ENCODE measurements around the gene RESP18. TPM values are rescaled to one million over a fixed set of nuclear protein-coding genes. Genes with fewer than 3 reads are reported as not detected.

RESP18 gene
- not detected for total RNA-seq
- long read RNA-seq = 0 reads

- DNase-seq (no peak), ATAC-seq (no peak)
- intact Hi-C loops (cut with micrococcal nuclease) = no loop called here
These were observed at the start of gene RESP18 for GRCh38 chr2:219332542-219332941. Gene RESP18 (minus strand): TSS chr2:219332744.

DNA sequence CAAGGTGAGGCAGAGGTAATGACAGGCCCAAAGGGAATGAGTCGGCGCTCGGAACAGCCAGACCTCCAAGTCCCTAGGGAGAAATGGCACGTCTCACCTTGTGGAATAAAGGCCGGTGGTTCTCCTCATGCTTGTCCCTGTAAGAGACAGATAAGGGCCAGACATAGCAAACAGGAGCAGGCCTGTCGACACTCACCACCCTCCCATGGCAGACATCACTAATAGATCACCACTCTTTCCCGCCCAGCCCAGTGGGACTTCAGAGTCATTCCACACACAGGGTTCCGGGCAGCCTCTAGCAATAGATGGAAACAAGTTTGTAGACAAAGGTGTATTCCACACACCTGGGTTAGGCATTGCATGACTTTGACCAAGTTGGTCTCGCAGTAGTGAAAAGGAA lies 48.9 kb upstream of the RESP18 start:
- intact Hi-C loops (cut with micrococcal nuclease) = no loop called here
- ATAC-seq (no peak), DNase-seq (no peak)

- intact Hi-C loops (cut with micrococcal nuclease) = no loop called here
- ATAC-seq (no peak), DNase-seq (no peak)
These were observed 48.4 kb upstream of the RESP18 start for GRCh38 chr2:219380926-219381325.

GRCh38 chr2:219378163-219378851 lies 45.8 kb upstream of the RESP18 start:
- intact Hi-C loops (cut with micrococcal nuclease) = no loop called here
- ATAC-seq = peak; percentile 56
- no peak for DNase-seq

DNA sequence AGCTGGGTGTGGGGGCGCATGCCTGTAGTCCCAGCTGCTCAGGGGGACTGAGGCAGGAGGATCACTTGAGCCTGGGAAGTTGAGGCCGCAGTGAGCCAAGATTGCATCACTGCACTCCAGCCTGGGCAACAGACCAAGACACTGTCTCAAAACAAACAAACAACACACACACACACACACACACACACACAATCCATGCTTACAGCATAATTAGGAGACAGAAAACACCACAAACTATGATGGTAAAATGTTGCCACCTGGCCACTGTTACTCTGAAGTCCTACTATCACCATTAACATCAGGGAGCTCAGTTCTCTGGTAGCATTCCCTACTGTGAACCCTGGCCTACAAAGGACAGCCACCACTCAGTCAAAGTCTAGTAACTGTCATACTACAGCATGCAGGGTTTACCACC lies 36.9 kb upstream of the RESP18 start:
- intact Hi-C loops (cut with micrococcal nuclease) = no loop called here
- DNase-seq = peak; percentile 61

GRCh38 chr2:219368690-219369191 lies 36.2 kb upstream of the RESP18 start:
- no peak for DNase-seq
- intact Hi-C loops (cut with micrococcal nuclease) = no loop called here
- peak; percentile 92 for ATAC-seq

More for the DNA sequence above, 36.9 kb upstream of the RESP18 start:
- peak; percentile 81 for ATAC-seq

DNA sequence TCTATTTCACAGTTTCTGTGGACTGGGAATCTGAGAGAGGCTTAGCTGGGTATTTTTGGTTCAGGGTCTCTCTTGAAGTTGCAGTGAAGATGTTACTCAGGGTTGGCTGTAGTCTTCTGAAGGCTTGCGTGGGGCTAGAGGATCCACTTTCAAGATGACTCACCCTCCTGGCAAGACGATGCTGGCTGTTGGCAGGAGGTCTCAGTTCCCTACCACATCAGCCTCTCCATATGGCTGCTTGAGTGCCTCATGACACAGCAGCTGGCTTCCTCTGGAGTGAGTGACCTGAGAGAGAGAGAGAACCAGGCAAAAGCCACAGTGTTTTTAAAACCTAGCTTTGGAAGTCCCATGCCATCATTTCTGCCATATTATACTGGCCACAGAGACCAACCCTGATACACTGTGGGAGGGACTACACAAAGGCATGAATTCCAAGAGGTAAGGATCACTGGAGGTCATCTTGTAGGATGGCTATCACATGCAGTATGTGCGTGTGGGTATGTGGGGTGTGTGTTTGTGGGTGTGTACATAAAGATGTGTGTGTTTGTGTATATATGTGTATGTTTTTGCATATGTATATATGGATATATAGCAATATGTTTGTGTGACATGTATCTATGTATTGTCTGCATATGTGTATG lies 30.1 kb upstream of the RESP18 start:
- ATAC-seq (peak; percentile 86), DNase-seq (peak; percentile 64)
- intact Hi-C loops (cut with micrococcal nuclease) = no loop called here

DNA sequence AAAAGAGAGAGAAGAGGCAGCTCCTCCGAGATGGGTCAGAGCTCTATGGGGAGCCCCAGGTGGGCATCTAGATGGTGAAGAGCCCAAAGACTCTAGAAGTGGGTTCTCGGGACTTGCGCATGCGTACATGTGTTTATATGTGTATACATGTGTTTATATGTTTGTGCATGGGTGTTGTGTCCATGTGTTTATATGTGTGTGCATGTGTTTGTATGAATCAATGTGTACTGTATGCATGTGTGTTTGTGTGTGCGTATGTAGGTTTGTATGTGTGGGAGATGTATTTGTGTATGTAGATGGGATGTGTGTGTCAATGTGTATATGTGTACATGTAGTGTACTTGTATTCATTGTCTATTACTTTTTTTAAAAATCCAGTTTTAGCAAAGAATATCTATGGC lies 29.5 kb upstream of the RESP18 start:
- intact Hi-C loops (cut with micrococcal nuclease) = no loop called here
- DNase-seq = no peak
- no peak for ATAC-seq

DNA sequence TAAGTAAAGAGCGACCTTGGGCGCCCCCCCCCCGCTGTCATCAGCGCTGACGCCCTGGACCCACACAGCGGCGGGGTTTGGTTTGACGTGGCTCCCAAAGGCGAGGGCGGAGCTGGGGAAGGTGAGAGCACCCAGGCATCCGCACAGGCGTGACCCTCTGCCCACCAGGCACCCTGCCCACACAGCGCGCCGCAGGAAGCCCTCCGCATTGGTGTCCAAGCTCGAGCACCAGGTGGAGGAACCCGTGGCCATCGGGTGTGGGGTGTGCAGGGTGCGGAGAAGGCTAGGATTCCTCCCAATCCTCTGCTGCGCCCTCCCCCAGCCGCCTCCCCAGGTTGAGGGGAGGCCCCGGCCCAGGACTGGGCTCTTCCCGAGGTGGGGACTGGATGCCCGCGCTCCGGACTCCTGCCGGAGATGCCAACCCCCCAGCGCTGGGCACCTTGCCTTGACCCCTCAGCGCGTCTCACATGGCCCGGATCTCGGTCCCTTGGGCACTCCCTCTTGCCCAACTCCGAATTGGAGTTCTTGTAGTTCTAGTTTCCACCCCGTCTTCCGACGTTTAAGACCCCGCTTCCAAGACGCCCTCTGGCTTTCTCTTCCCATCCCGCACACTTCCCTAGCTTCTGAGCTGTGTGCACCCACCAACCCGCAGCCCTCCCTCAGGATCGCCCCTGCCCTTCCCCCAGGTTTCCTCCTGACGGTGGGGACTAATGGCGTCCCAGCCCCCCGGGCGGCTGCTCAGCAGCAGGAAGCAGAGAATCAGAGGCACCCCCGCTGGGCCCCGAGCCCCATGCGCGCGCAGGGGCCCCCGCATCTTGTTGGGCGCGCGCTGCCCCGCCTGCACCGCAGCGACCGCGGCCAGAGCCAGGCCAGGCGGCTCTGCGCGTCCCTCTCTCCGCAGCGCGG lies 25.9 kb upstream of the RESP18 start:
- DNase-seq (no peak), ATAC-seq (peak; percentile 22)

DNA sequence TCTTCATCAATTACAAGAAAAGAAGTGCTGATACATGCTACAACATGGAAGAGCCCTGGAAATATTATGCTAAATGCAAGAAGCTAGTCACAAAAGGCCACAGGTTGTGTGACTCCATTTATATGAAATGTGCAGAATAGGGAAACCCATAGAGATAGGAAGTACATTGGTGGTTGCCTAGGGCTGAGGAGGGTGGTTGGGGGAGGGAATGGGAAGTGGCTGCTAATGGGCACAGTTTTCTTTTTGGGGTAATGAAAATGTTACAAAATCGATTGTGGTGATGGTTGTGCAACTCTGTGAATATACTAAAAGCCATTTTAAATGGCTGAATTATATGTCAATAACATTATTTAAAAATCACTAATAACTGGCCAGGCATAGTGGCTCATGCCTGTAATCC lies 24.3 kb upstream of the RESP18 start:
- no peak for DNase-seq
- intact Hi-C loops (cut with micrococcal nuclease) = no loop called here
- peak; percentile 27 for ATAC-seq

More for the DNA sequence above, 25.9 kb upstream of the RESP18 start:
- intact Hi-C loops (cut with micrococcal nuclease) = no loop called here

DNA sequence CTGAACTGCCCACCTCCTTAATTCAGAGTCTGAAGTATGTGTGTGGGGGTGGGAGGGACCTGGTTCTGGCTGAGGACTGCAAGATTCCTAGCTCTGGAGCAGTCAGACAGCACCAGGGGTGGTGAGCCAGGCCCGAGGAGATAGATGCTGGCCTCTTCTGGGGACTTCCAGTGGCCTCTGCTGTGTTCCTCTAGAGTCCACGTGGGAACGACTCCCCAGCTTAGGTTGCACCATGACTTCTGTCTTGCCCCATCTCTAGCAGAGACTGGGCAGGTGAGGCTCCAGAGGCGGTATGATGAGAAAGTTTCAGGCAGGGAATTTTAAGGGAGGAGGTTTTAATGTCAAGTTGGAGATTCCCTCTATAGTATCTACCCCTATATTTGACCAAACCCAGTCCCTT lies 22.0 kb upstream of the RESP18 start:
- intact Hi-C loops (cut with micrococcal nuclease) = no loop called here

DNA sequence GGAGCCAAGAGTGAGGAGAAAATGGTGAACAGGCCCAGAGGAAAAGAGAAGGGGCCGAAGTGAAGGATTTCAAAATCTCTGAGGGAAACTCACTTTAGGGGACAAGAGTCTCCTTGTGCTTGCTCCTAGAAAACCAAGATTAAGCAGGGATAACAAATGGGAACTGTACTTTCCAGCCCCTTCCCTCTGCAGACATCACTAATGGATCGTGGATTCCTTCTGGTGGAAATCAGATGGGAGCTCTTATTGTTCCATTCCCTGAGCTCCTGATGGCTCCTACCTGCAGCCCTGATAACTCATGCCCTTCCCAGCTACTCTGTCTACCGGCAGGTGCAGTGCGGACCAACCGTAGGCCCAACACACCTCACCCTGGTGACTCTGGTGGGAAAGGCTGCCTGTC lies 20.6 kb upstream of the RESP18 start:
- ATAC-seq (no peak), DNase-seq (no peak)
- intact Hi-C loops (cut with micrococcal nuclease) = no loop called here

More for the DNA sequence above, 22.0 kb upstream of the RESP18 start:
- no peak for DNase-seq
- no peak for ATAC-seq

- ATAC-seq (peak; percentile 60), DNase-seq (no peak)
- intact Hi-C loops (cut with micrococcal nuclease) = no loop called here
These were observed 20.0 kb upstream of the RESP18 start for GRCh38 chr2:219352448-219353023.

DNA sequence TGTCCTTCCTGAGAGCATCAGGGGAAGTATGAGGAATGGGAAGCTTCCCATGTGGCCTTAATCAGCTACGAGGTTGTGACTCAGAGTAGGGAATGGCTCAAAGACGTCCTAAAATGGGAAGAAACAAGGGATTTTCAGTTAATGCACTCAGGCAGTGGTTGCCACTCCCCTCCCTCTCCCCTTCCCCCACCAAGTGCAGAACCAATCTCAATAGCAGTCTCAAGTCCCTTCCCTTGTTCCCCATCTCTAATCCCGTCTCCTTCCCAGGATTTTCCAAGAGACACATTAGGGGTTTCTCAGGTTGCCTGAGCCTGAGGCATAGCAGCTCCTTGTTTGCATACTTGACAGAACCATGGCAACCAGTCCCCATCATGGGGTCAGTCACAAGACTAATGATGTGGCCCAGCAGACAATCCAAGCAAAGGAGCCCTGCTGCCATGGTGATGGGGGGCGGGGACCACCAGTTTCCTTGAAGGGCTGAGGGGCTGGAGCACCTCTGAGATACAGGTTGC lies 18.2 kb upstream of the RESP18 start:
- ATAC-seq (no peak), DNase-seq (no peak)
- intact Hi-C loops (cut with micrococcal nuclease) = no loop called here

DNA sequence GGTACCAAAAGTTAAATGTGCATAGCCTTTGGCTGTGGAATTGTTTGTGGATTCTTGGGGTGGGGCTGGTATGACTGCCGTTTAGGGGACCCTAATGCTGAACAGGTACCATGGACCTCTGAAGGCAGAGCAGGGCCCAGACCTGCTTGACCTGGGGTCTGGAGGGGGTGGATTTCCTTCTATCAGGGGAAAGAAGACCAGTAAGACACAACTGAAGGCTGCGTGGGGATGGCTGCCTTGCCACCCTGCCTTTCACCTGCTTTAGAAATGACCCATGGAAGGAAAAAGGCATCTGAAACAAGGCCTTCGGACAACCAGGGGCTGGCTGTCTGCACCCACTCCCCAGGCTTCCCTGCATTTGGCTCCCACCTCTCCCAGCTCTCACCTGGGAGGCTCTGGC lies 17.7 kb upstream of the RESP18 start:
- intact Hi-C loops (cut with micrococcal nuclease) = no loop called here
- no peak for DNase-seq
- ATAC-seq = no peak

DNA sequence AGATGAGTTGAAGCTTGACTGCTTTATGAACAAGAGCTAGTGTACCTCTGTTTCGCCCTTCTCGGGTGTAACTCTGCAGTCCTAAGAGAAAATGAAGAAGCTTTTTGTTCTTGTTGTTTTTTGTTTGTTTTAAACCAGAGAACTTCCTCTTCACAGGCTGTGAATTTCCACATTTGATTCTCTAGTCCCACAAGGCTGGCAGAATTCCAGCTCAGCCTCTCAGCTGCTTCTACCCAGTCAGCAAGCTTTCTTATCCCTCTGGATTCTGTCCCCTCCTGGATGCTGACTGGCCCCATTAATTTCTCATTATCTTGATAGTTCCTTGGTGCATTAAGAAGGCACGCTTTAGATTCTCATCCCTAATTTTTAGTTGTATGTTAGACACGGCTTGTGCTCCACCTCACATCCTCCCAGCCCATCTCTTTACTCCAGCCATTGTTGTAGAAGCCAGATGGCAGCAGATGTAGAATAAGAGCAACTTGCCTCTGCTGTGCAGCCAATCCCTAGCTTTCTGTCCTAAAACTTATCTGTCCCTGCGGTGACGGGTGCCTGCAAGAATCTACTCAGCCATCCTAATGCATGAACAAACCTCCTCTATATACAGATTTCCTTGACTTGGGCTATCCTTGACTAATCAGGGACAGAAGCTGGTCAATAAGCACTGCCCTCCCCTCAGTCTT lies 12.3 kb upstream of the RESP18 start:
- peak; percentile 69 for DNase-seq
- peak; percentile 62 for ATAC-seq
- intact Hi-C loops (cut with micrococcal nuclease) = no loop called here

GRCh38 chr2:219335373-219335786 lies 2.8 kb upstream of the RESP18 start:
- intact Hi-C loops (cut with micrococcal nuclease) = no loop called here
- DNase-seq = no peak
- no peak for ATAC-seq

DNA sequence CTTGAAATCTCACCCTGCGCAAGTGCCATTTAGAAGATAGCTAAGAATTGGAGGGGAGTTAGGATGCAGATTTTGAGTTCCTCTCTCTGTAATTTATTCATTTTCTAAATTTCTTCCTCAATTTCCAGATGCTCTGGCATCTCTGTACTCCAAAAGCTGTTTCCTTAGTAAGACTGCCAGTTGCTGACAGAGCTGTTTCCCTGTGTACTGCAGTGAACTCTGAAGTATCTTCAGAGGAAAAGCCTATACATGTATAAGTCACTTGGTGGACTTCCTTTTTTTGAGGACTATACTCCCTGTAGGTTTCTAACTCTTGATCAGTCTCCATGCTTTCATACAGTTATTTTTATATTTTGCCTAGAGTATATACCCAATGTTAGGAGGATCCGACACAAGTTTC lies 1.5 kb upstream of the RESP18 start:
- DNase-seq (no peak), ATAC-seq (no peak)
- intact Hi-C loops (cut with micrococcal nuclease) = no loop called here

Measured in left ventricle myocardium superior (tissue), 1 donor.